GM12878 (cell line): ENCODE data around the gene STARD5.

Experiments used
- BCL11A ChIP-seq: IDR thresholded peaks from 2 replicates; pipeline ENCODE4 v1.6.1; 2011; ENCODE audit warnings: low read depth, low read length
- CHD1 ChIP-seq: IDR thresholded peaks from 2 replicates; pipeline ENCODE4 v1.6.1; 2012; ENCODE audit warnings: low read depth, low read length, improper control_type of control experiment
- CHD2 ChIP-seq: IDR thresholded peaks from 2 replicates; pipeline ENCODE4 v1.6.1; 2011; ENCODE audit warnings: low read depth, low read length, improper control_type of control experiment, borderline replicate concordance
- EZH2 ChIP-seq: IDR thresholded peaks from 2 replicates; pipeline ENCODE4 v1.6.1; 2012; ENCODE audit warnings: low read depth, mild to moderate bottlenecking, control low read depth, inconsistent platforms, low read length, borderline replicate concordance; ENCODE audit not compliant: control insufficient read depth
- HDAC6 ChIP-seq: fragments of 200-600 bp; sonication (generic); IDR thresholded peaks from one replicate; pipeline ENCODE4 v1.8.0; 2017; ENCODE audit warnings: antibody characterized with exemption; ENCODE audit not compliant: unreplicated experiment
- JUND ChIP-seq: IDR thresholded peaks from 2 replicates; pipeline ENCODE4 v1.6.1; 2012; ENCODE audit warnings: low read depth, mild to moderate bottlenecking, low read length, improper control_type of control experiment, moderate library complexity
- MXI1 ChIP-seq: fragments of 150-350 bp; IDR thresholded peaks from 2 replicates; pipeline ENCODE4 v1.6.1; 2011; ENCODE audit warnings: low read depth, mild to moderate bottlenecking, inconsistent platforms, low read length, improper control_type of control experiment
- YY1 ChIP-seq: IDR thresholded peaks from 2 replicates; pipeline ENCODE4 v1.6.1; 2011; ENCODE audit warnings: low read depth, mild to moderate bottlenecking, low read length
- ZNF384 ChIP-seq: IDR thresholded peaks from 2 replicates; pipeline ENCODE4 v1.6.1; 2012; ENCODE audit warnings: low read depth, mild to moderate bottlenecking, low read length, improper control_type of control experiment, borderline replicate concordance
- TF ChIP-seq, protein P1 (sequence below): IDR thresholded peaks from 2 replicates; pipeline ENCODE4 v1.6.1; 2011; ENCODE audit warnings: low read depth, low read length, improper control_type of control experiment, borderline replicate concordance
- TF ChIP-seq, protein P2 (sequence below), 3 experiments: IDR thresholded peaks in 2 of 3; conservative IDR thresholded peaks in 1 of 3; 2 replicates each; pipeline ENCODE4 v1.5.1; 2011; ENCODE audit warnings: low read depth in 3 of 3, low read length in 3 of 3, mild to moderate bottlenecking in 3 of 3, control low read depth in 2 of 3, moderate library complexity in 2 of 3, inconsistent platforms in 1 of 3, mixed read lengths in 1 of 3; ENCODE audit not compliant: control insufficient read depth in 2 of 3, insufficient read depth in 1 of 3; ENCODE audit errors: extremely low read depth in 1 of 3

DNA sequence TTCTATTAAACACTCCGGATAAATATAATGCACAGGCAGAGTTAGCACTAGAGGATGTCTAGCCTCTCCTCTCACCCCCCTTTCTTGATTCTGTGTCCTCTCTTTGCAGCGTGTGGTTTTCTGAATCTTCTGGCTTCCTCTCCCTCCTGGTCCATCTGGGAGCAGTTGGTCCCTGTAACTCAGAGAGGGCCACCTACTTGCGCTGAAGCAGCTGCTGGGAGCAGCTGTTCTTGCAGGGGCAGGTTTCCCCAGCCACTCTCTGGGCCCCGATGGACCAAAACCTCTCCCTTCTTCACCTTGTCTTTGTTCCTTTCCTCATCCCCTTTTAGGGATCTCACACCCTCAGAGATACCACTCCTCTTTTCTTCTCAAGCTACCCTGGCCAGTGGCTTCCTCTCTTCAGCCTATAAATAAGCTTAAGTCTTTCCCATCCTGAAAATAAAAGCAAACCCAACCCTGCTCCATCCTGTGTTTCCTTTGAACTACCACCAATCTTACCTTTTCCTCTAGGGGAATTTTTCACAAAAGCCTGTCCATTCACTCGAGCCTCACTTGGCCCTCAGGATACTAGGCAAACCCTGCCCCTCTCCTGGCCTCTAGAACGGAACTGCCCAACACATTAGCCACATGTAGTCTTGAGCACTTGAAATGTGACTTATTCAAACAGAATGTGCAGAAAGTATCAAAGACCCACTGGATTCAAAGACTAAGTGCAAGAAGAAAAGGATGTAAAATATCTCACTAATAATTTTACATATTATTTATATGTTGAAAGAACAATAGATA, 59.7 kb downstream of the STARD5 start:
- no peak for TF ChIP-seq CHD2
- no peak for TF ChIP-seq YY1
- TF ChIP-seq HDAC6: no peak
- TF ChIP-seq ZNF384: no peak
- TF ChIP-seq, protein P1, sequence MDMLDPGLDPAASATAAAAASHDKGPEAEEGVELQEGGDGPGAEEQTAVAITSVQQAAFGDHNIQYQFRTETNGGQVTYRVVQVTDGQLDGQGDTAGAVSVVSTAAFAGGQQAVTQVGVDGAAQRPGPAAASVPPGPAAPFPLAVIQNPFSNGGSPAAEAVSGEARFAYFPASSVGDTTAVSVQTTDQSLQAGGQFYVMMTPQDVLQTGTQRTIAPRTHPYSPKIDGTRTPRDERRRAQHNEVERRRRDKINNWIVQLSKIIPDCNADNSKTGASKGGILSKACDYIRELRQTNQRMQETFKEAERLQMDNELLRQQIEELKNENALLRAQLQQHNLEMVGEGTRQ: no peak
- TF ChIP-seq, protein P2, sequence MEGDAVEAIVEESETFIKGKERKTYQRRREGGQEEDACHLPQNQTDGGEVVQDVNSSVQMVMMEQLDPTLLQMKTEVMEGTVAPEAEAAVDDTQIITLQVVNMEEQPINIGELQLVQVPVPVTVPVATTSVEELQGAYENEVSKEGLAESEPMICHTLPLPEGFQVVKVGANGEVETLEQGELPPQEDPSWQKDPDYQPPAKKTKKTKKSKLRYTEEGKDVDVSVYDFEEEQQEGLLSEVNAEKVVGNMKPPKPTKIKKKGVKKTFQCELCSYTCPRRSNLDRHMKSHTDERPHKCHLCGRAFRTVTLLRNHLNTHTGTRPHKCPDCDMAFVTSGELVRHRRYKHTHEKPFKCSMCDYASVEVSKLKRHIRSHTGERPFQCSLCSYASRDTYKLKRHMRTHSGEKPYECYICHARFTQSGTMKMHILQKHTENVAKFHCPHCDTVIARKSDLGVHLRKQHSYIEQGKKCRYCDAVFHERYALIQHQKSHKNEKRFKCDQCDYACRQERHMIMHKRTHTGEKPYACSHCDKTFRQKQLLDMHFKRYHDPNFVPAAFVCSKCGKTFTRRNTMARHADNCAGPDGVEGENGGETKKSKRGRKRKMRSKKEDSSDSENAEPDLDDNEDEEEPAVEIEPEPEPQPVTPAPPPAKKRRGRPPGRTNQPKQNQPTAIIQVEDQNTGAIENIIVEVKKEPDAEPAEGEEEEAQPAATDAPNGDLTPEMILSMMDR (IDR thresholded peaks at IDR 0.05 in 2 of 3, conservative IDR thresholded peaks at IDR 0.05 in 1 of 3; ENCODE audit: control insufficient read depth in 2 of 3, extremely low read depth in 1 of 3, insufficient read depth in 1 of 3, low read depth in 3 of 3, low read length in 3 of 3): no peak
- no peak for TF ChIP-seq CHD1
- no peak for TF ChIP-seq MXI1
- TF ChIP-seq JUND: no peak
- TF ChIP-seq BCL11A: no peak
- TF ChIP-seq EZH2: no peak
